Neutrophil (primary cell): ENCODE data around the gene KCNQ1.

Experiments
- H3K27ac ChIP-seq: fragments of 200-600 bp; sonication (generic); 2 replicates; pipeline ENCODE4 v1.5.1; 2016; ENCODE audit warnings: mild to moderate bottlenecking, moderate library complexity
- H3K27me3 ChIP-seq: fragments of 200-600 bp; sonication (generic); 2 replicates; pipeline ENCODE4 v1.6.0; 2016; ENCODE audit warnings: mild to moderate bottlenecking
- H3K36me3 ChIP-seq: fragments of 200-600 bp; sonication (generic); 2 replicates; pipeline ENCODE4 v1.5.1; 2017
- H3K4me1 ChIP-seq, 2 experiments: fragments of 200-600 bp in 1 of 2; sonication (generic) in 1 of 2; 1 replicate in 1 of 2; 2 replicates in 1 of 2; pipeline versions ENCODE4 v1.5.1 to v1.6.1; 2013 to 2016; ENCODE audit warnings: low read depth in 1 of 2, low read length in 1 of 2, mild to moderate bottlenecking in 1 of 2, moderate library complexity in 1 of 2; ENCODE audit not compliant: control insufficient read depth in 1 of 2, insufficient read depth in 1 of 2
- H3K4me3 ChIP-seq, 2 experiments: fragments of 200-600 bp in 1 of 2; sonication (generic) in 1 of 2; 1 replicate in 1 of 2; 2 replicates in 1 of 2; pipeline ENCODE4 v1.5.1; 2013 to 2016; ENCODE audit warnings: low read depth in 1 of 2, low read length in 1 of 2, mild to moderate bottlenecking in 1 of 2, moderate library complexity in 1 of 2
- H3K9me3 ChIP-seq: fragments of 200-600 bp; sonication (generic); 2 replicates; pipeline ENCODE4 v1.5.1; 2016
- TF ChIP-seq, protein P1 (sequence below): fragments of 200-600 bp; sonication (generic); IDR thresholded peaks from 2 replicates; pipeline ENCODE4 v1.5.1; 2016; ENCODE audit warnings: antibody characterized with exemption

KCNQ1 gene

DNA sequence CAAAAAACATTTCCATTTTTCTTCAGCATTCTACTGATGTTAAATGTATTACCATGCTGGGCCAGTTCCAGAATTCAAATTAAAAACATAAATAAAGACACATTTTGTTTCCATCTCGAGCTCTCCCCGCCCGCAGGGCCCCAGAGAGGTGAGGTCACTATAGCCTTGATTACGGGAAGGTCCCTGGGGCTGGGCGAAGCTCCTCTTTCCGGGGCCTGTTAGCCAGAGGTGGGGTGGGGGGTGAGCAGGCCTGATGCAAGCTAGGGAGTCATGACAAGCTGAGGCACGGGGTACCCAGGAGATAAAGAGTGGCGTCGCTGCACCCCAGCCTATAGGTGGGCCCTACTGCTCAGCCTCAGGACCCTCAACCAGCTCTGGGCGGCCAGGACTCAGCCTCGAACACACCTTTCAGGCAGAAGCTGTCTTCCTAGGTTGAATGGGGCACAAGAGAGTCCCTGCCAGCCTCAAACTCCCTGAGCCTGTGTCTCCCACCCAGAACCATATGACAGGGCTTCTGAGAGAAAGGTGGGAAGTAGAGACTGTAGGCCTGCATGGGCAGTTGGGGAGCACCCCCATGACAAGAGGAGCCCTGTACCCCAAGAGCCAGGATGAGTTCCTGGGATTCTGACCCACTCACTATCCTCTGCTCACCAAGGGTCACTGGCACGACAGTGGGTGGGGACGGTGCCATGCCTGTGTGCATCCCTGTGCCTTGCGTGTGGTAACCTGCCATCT is 220.2 kb downstream of the KCNQ1 start:
- TF ChIP-seq, protein P1, sequence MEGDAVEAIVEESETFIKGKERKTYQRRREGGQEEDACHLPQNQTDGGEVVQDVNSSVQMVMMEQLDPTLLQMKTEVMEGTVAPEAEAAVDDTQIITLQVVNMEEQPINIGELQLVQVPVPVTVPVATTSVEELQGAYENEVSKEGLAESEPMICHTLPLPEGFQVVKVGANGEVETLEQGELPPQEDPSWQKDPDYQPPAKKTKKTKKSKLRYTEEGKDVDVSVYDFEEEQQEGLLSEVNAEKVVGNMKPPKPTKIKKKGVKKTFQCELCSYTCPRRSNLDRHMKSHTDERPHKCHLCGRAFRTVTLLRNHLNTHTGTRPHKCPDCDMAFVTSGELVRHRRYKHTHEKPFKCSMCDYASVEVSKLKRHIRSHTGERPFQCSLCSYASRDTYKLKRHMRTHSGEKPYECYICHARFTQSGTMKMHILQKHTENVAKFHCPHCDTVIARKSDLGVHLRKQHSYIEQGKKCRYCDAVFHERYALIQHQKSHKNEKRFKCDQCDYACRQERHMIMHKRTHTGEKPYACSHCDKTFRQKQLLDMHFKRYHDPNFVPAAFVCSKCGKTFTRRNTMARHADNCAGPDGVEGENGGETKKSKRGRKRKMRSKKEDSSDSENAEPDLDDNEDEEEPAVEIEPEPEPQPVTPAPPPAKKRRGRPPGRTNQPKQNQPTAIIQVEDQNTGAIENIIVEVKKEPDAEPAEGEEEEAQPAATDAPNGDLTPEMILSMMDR = no peak
- Histone ChIP-seq H3K36me3 (peaks cover 49% of the 10 kb centered on the region), H3K4me1 (no peaks in the 10 kb centered on the region), H3K27me3 (no peaks in the 10 kb centered on the region), H3K4me3 (no peak overlapping the region), H3K9me3 (no peaks in the 10 kb centered on the region), H3K27ac (no peak overlapping the region)

DNA sequence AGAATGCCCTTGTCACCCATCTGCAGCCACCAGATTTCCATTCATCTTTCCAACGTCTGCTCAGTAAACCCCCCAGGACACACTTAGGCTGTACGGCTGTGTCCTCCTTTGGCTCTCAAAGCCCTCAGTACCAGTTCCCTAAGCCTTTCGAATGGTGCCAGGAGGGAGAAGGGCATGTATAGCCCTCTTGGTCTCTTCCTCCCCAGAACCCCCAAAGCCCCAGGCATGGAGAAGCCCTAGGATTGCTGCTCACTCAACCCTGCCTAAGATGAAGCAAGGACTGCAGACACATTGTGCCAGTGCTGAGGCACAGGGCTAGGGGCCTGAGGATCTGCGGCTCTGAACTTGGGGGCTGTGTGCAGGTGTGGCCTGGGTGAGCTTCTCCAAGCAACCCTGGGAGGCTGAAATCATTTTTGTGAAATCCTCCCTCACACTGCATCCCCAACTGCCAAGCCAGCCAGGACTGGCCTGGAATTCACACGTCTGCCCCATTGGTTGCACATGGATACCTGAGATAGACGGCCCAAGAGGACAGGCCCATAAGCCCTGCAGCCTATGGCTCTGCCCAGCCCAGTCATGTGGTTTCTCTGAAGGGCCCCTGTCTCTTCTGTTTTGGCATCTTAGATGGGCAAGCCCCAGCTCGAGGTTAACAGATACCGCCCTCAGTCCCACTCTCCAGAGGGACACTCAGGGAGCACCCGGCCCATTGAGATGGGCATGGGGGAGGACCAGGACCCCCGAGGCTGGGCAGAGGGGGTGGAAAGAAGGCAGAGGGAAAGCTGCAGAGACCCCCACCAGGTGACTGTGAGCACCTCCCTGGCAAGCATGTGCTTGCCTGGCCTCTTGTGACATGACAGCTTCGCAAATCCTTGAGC is 221.0 kb downstream of the KCNQ1 start:
- TF ChIP-seq, protein P1 = no peak
- H3K27me3 ChIP-seq = no peaks in the 10 kb centered on the region
- H3K4me1 ChIP-seq = no peaks in the 10 kb centered on the region
- H3K9me3 ChIP-seq = no peaks in the 10 kb centered on the region
- no peak overlapping the region for H3K4me3 ChIP-seq
- no peak overlapping the region for H3K27ac ChIP-seq
- H3K36me3 ChIP-seq = peaks cover 49% of the 10 kb centered on the region

DNA sequence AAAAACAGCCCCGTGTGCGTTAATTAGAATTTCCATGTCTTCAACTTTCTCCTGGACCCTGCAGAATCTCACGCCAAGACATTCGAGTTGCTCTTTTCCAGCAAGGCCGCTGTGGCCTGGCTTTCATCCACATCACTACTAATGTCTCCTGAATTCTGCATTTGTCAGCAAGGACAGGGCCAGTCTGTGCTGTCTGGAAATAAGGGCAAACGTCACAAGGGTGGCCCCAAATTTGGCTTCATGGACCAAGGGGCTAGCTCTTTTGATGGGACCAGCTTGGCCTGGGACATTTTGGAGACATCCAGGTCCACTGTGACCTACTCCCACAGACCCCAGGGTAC is 221.6 kb downstream of the KCNQ1 start:
- Histone ChIP-seq H3K4me3 (no peak overlapping the region), H3K27me3 (no peaks in the 10 kb centered on the region), H3K4me1 (no peaks in the 10 kb centered on the region), H3K36me3 (peaks cover 49% of the 10 kb centered on the region), H3K9me3 (no peaks in the 10 kb centered on the region), H3K27ac (no peak overlapping the region)
- TF ChIP-seq, protein P1 = no peak

- TF ChIP-seq, protein P1 = no peak
- no peak overlapping the region for H3K4me3 ChIP-seq
- H3K4me1 ChIP-seq = no peaks in the 10 kb centered on the region
- H3K27ac ChIP-seq = no peak overlapping the region
- H3K27me3 ChIP-seq = no peaks in the 10 kb centered on the region
- H3K9me3 ChIP-seq = no peaks in the 10 kb centered on the region
- peaks cover 46% of the 10 kb centered on the region for H3K36me3 ChIP-seq
Observed at GRCh38 chr11:2666828-2667570, 222.2 kb downstream of the KCNQ1 start.

- TF ChIP-seq, protein P1 = no peak
- peaks cover 37% of the 10 kb centered on the region for H3K36me3 ChIP-seq
Observed at GRCh38 chr11:2667940-2668339, 223.1 kb downstream of the KCNQ1 start.

More at GRCh38 chr11:2667940-2668339, 223.1 kb downstream of the KCNQ1 start:
- Histone ChIP-seq H3K9me3 (no peaks in the 10 kb centered on the region), H3K27me3 (no peaks in the 10 kb centered on the region), H3K4me1 (no peaks in the 10 kb centered on the region), H3K27ac (no peak overlapping the region), H3K4me3 (no peak overlapping the region)
